HepG2 (cell line): ENCODE results near the gene SCFD2. TPM values are rescaled to one million over a fixed set of nuclear protein-coding genes. Genes with fewer than 3 reads are reported as not detected.

Source experiments
- ATAC-seq: fragments of 200-7000 bp; cut with Tn5 transposase; 3 replicates; pipeline ENCODE4 v1.9.1; 2020; ENCODE audit warnings: mild to moderate bottlenecking, moderate library complexity
- BruUV-seq: library from RNA; stranded (reverse); fragments of 400-500 nt; replicated peaks from 2 replicates; lab custom pipeline; 2021; lab: Mats Ljungman, UMichigan
- CTCF ChIA-PET: fragments of 300-600 bp; formaldehyde crosslinking; extraction: SDS; loops from one replicate; lab custom pipeline; 2021; ENCODE audit warnings: low total read pairs, inconsistent platforms, low intra/inter-chr PET ratio; lab: Yijun Ruan, JAX
- POLR2A ChIA-PET: fragments of 350-600 bp; sonication (Branson Sonifier 250); formaldehyde crosslinking; loops from one replicate; lab custom pipeline; 2020; ENCODE audit warnings: antibody characterized with exemption, inconsistent platforms; lab: Yijun Ruan, JAX
- DNase-seq: peaks from one replicate; pipeline ENCODE4 v3.0.0-alpha.2; 2015; ENCODE audit warnings: low spot score
- FAIRE-seq: peaks from 3 replicates; lab custom pipeline; 2011; peaks lifted over from hg19 to GRCh38; lab: Jason Lieb, UNC
- H2AFZ ChIP-seq: one replicate; pipeline ENCODE4 v1.6.1; 2011; ENCODE audit warnings: low read length, inconsistent platforms
- H3K27ac ChIP-seq: fragments of 300-600 bp; 3 replicates; pipeline ENCODE4 v1.8.0; 2011; ENCODE audit warnings: mixed run types, mild to moderate bottlenecking, mixed read lengths, low read length, inconsistent platforms; ENCODE audit not compliant: insufficient read depth; ENCODE audit errors: extremely low read length
- H3K27me3 ChIP-seq, 2 experiments: fragments of 200-600 bp in 1 of 2; 2 replicates in 1 of 2; 3 replicates in 1 of 2; pipeline versions ENCODE4 v1.6.0 to v1.8.0; 2011; ENCODE audit warnings: low read length in 2 of 2, mild to moderate bottlenecking in 2 of 2, moderate library complexity in 2 of 2, inconsistent platforms in 1 of 2; ENCODE audit not compliant: insufficient read depth in 2 of 2, control insufficient read depth in 1 of 2
- H3K36me3 ChIP-seq, 2 experiments: fragments of 200-600 bp in 1 of 2; replicated peaks in 1 of 2; 2 replicates in 1 of 2; 3 replicates in 1 of 2; pipeline versions ENCODE4 v1.5.1 to v1.8.0; 2011; ENCODE audit warnings: low read length in 2 of 2, inconsistent platforms in 1 of 2; ENCODE audit not compliant: insufficient read depth in 2 of 2, control insufficient read depth in 1 of 2
- H3K4me1 ChIP-seq: 2 replicates; pipeline ENCODE4 v1.5.1; 2012; ENCODE audit warnings: low read length, inconsistent platforms; ENCODE audit not compliant: insufficient read depth
- H3K4me2 ChIP-seq: 2 replicates; pipeline ENCODE4 v1.6.0; 2011; ENCODE audit warnings: low read depth, low read length, inconsistent platforms
- H3K4me3 ChIP-seq, 3 experiments: fragments of 200-600 bp in 1 of 3; sonication (generic), shearing (Covaris generic) in 1 of 3; replicated peaks in 1 of 3; 2 replicates each; pipeline ENCODE4 v1.5.1; 2011 to 2016; ENCODE audit warnings: low read length in 3 of 3, inconsistent platforms in 2 of 3, low read depth in 2 of 3, mild to moderate bottlenecking in 2 of 3, control low read depth in 1 of 3, mixed read lengths in 1 of 3; ENCODE audit not compliant: insufficient read depth in 1 of 3
- H3K79me2 ChIP-seq: one replicate; pipeline ENCODE4 v1.6.1; 2011; ENCODE audit warnings: low read length, inconsistent platforms; ENCODE audit not compliant: insufficient read depth
- H3K9ac ChIP-seq: 2 replicates; pipeline ENCODE4 v1.6.0; 2011; ENCODE audit warnings: mild to moderate bottlenecking, low read depth, low read length, inconsistent platforms; ENCODE audit not compliant: insufficient read depth
- H3K9me3 ChIP-seq: 2 replicates; pipeline ENCODE4 v1.5.1; 2012; ENCODE audit warnings: mild to moderate bottlenecking, low read length
- H4K20me1 ChIP-seq: 2 replicates; pipeline ENCODE4 v1.6.0; 2011; ENCODE audit warnings: inconsistent platforms, mild to moderate bottlenecking, low read length, moderate library complexity; ENCODE audit not compliant: insufficient read depth
- ATM ChIP-seq: fragments of 450-650 bp; IDR thresholded peaks from 2 replicates; pipeline ENCODE4 v1.7.1; 2017; ENCODE audit warnings: mild to moderate bottlenecking, borderline replicate concordance
- BHLHE40 ChIP-seq: IDR thresholded peaks from 2 replicates; pipeline ENCODE4 v1.6.1; 2011; ENCODE audit warnings: low read length, improper control_type of control experiment
- HOXA3 ChIP-seq: sonication (generic); formaldehyde crosslinking; IDR thresholded peaks from 2 replicates; pipeline ENCODE4 v1.5.0; 2020; ENCODE audit warnings: missing genetic modification reagents
- JUN ChIP-seq: sonication (generic); formaldehyde crosslinking; IDR thresholded peaks from 2 replicates; pipeline ENCODE4 v1.4.0; 2020; ENCODE audit warnings: mild to moderate bottlenecking, missing genetic modification reagents
- JUND ChIP-seq: sonication (generic); formaldehyde crosslinking; IDR thresholded peaks from 2 replicates; pipeline ENCODE4 v1.8.0; 2022; ENCODE audit warnings: mild to moderate bottlenecking, missing genetic modification reagents
- KLF12 ChIP-seq: sonication (generic); formaldehyde crosslinking; IDR thresholded peaks from 2 replicates; pipeline ENCODE4 v1.4.0; 2020; ENCODE audit warnings: missing genetic modification reagents, borderline replicate concordance
- MYC ChIP-seq: sonication (generic); formaldehyde crosslinking; IDR thresholded peaks from 2 replicates; pipeline ENCODE4 v1.9.0; 2021; ENCODE audit warnings: missing genetic modification reagents, borderline replicate concordance
- PLRG1 ChIP-seq: fragments of 450-650 bp; conservative IDR thresholded peaks from 2 replicates; pipeline ENCODE4 v1.6.1; 2016
- RFX1 ChIP-seq: fragments of 450-650 bp; IDR thresholded peaks from 2 replicates; pipeline ENCODE4 v1.6.1; 2017
- TMF1 ChIP-seq: sonication (generic); formaldehyde crosslinking; IDR thresholded peaks from 2 replicates; pipeline ENCODE4 v1.8.1; 2022; ENCODE audit warnings: low read depth, missing genetic modification reagents
- TOE1 ChIP-seq: sonication (generic); formaldehyde crosslinking; IDR thresholded peaks from 2 replicates; pipeline ENCODE4 v1.4.0; 2020; ENCODE audit warnings: mild to moderate bottlenecking, missing genetic modification reagents
- ZBTB8A ChIP-seq: sonication (generic); formaldehyde crosslinking; IDR thresholded peaks from 2 replicates; pipeline ENCODE4 v1.4.0; 2020; ENCODE audit warnings: mild to moderate bottlenecking, low read depth, missing genetic modification reagents, borderline replicate concordance
- ZNF691 ChIP-seq: sonication (generic); formaldehyde crosslinking; IDR thresholded peaks from 2 replicates; pipeline ENCODE4 v1.4.0; 2020; ENCODE audit warnings: missing genetic modification reagents, low read depth, mild to moderate bottlenecking, borderline replicate concordance
- ZNF713 ChIP-seq: sonication (generic); formaldehyde crosslinking; IDR thresholded peaks from 2 replicates; pipeline ENCODE4 v1.4.0; 2020; ENCODE audit warnings: mild to moderate bottlenecking, missing genetic modification reagents
- ZNF839 ChIP-seq: sonication (generic); formaldehyde crosslinking; IDR thresholded peaks from 2 replicates; pipeline ENCODE4 v1.4.0; 2020; ENCODE audit warnings: missing genetic modification reagents, mild to moderate bottlenecking, borderline replicate concordance
- ZNF878 ChIP-seq: sonication (generic); formaldehyde crosslinking; IDR thresholded peaks from 2 replicates; pipeline ENCODE4 v1.8.1; 2023; ENCODE audit warnings: mild to moderate bottlenecking, missing genetic modification reagents, moderate library complexity
- ZSCAN30 ChIP-seq: sonication (generic); formaldehyde crosslinking; IDR thresholded peaks from 2 replicates; pipeline ENCODE4 v1.5.0; 2020; ENCODE audit warnings: mild to moderate bottlenecking, missing genetic modification reagents
- WGBS: methylation state at CpG from one replicate; pipeline ENCODE4 v1.1.6; 2017; ENCODE audit warnings: low lambda C conversion rate; 5-methylcytosine and 5-hydroxymethylcytosine counted together
- in situ Hi-C: cut with HindIII; loops from 2 replicates; pipeline ENCODE4 v1.10.0; 2017; ENCODE audit warnings: low pct_unique_long_range_greater_than_20kb; ENCODE audit not compliant: extremely low pct_ligation_motif_present
- intact Hi-C: fragments of 100-400 bp; cut with micrococcal nuclease; formaldehyde crosslinking; loops from one replicate; pipeline ENCODE4 v1.10.0; 2022; ENCODE audit not compliant: unreplicated experiment
- polyA plus RNA-seq, 8 experiments: library from polyadenylated mRNA; depleted of rRNA in 3 of 8; stranded (reverse) in 7 of 8; unstranded in 1 of 8; fragments of >200 nt; fragmentation: Illumina TruSeq in 4 of 8; extraction: Trizol in 4 of 8; gene quantifications; 2 replicates each; pipeline versions ENCODE4 v1.2.1 to v1.2.3, GENCODE V29; 2011 to 2016; ENCODE audit warnings: low read depth in 4 of 8, missing spikeins in 1 of 8, mixed read lengths in 1 of 8; ENCODE audit not compliant: insufficient read depth in 1 of 8
- total RNA-seq, 5 experiments: library from RNA; depleted of rRNA; stranded (reverse); fragments of >200 nt; fragmentation: Illumina TruSeq; extraction: Trizol; gene quantifications; 2 replicates each; pipeline ENCODE4 v1.2.3, GENCODE V29; 2016; ENCODE audit warnings: low read depth in 1 of 5
- TF ChIP-seq, protein P1 (sequence below): sonication (generic); formaldehyde crosslinking; conservative IDR thresholded peaks from 2 replicates; pipeline ENCODE4 v1.8.0; 2022; ENCODE audit warnings: low read depth, missing genetic modification reagents

The SCFD2 gene
- total and polyA plus RNA-seq, 2 of the 13 experiments (the other 11 are each of a cell fraction or from before 2014, with no cell fraction given): 4.6 to 15.6 TPM

- intact Hi-C loops (no loop called here), in situ Hi-C loops (no loop called here)
- DNase-seq (no peak), ATAC-seq (no peak), FAIRE-seq (no peak)
- TF ChIP-seq BHLHE40 (no peak), PLRG1 (no peak), MYC (CRISPR knock-in tag) (no peak), TOE1 (no peak), ZNF878 (CRISPR knock-in tag) (no peak), ZNF839 (CRISPR knock-in tag) (no peak), JUN (CRISPR knock-in tag) (no peak), ZSCAN30 (CRISPR knock-in tag) (no peak), ZNF691 (CRISPR knock-in tag) (no peak), TMF1 (CRISPR knock-in tag) (no peak), KLF12 (no peak), HOXA3 (no peak), ATM (no peak), ZNF713 (no peak), RFX1 (no peak), JUND (CRISPR knock-in tag) (no peak), ZBTB8A (CRISPR knock-in tag) (no peak)
- TF ChIP-seq, protein P1, sequence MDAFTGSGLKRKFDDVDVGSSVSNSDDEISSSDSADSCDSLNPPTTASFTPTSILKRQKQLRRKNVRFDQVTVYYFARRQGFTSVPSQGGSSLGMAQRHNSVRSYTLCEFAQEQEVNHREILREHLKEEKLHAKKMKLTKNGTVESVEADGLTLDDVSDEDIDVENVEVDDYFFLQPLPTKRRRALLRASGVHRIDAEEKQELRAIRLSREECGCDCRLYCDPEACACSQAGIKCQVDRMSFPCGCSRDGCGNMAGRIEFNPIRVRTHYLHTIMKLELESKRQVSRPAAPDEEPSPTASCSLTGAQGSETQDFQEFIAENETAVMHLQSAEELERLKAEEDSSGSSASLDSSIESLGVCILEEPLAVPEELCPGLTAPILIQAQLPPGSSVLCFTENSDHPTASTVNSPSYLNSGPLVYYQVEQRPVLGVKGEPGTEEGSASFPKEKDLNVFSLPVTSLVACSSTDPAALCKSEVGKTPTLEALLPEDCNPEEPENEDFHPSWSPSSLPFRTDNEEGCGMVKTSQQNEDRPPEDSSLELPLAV (CRISPR knock-in tag): no peak
- H3K79me2 ChIP-seq: no peaks in the 10 kb centered on the region
- no peaks in the 10 kb centered on the region for H3K36me3 ChIP-seq
- no peak overlapping the region for H3K9ac ChIP-seq
- ChIA-PET CTCF (no interaction called here), POLR2A (no interaction called here)
- H2AFZ ChIP-seq: no peak overlapping the region
- no peaks in the 10 kb centered on the region for H4K20me1 ChIP-seq
- no peak overlapping the region for H3K4me3 ChIP-seq
- H3K27ac ChIP-seq: no peak overlapping the region
- H3K4me1 ChIP-seq: no peaks in the 10 kb centered on the region
- H3K9me3 ChIP-seq: no peaks in the 10 kb centered on the region
- 100% methylated on average over 1 of the region's 1 CpG for WGBS
- H3K4me2 ChIP-seq: no peak overlapping the region
- BruUV-seq: no TSS peak
- no peaks in the 10 kb centered on the region for H3K27me3 ChIP-seq
Observed at GRCh38 chr4:52890521-52890791, 475.4 kb downstream of the SCFD2 start.
